Endometrial microvascular endothelial cells (primary cell): ENCODE results near the gene AHRR. TPM values are rescaled to one million over a fixed set of nuclear protein-coding genes. Genes with fewer than 3 reads are reported as not detected.

Experiments
- in situ Hi-C: cut with HindIII; loops from 2 replicates; pipeline ENCODE4 v1.10.0; 2017; ENCODE audit warnings: low sequenced_read_pairs, low pct_unique_long_range_greater_than_20kb; ENCODE audit errors: inconsistent ontology term
- total RNA-seq: library from RNA; depleted of rRNA; stranded (reverse); fragments of >200 nt; gene quantifications from one replicate; pipeline ENCODE4 v1.2.3, GENCODE V29; 2015; ENCODE audit errors: inconsistent ontology term

The AHRR gene
- total RNA-seq, 1 donor from 2014 or later: 9.8 TPM

DNA sequence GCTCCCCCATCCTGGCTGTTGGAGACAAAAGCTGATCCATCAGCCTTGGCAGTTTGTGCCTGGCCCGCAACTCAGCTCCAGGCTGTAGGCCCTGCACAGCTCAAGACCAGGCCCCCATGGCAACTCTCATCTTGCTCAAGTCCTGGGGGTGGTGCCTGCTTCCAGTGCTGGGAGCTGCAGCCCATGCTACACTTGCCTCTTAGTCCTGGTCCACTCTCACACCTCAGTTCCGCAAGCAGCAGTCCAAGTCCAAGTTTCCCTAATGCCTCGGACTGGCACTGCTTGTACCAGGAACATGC is 14.2 kb downstream of the AHRR start:
- in situ Hi-C loops: no loop called here

DNA sequence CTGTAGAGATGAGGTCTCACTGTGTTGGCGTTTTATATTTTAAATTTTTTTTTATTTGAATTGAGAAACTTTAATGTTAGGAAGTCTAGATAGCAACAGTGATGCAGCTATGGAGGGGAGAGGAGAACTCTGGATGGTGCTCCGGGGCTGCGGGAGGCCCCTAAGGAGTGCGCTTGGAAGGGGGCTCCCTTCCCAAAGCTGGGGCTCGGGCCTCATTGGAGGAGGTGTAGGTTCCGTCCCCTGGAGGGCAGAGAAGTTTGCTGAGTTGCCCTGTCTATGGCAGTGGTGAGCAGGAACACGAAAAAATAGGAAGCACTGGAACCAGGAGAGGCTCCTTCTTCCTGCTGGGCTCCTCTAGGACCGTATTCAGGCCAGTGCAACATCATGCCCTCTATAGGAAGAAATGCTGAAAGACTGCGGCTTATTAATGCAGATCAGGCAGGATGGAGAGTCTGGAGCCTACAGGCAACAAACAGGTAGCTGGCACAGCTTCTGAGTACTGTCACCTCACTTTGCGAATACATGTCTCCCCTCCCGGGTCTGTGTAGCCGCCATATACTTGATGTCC is 16.1 kb downstream of the AHRR start:
- in situ Hi-C loops: no loop called here

DNA sequence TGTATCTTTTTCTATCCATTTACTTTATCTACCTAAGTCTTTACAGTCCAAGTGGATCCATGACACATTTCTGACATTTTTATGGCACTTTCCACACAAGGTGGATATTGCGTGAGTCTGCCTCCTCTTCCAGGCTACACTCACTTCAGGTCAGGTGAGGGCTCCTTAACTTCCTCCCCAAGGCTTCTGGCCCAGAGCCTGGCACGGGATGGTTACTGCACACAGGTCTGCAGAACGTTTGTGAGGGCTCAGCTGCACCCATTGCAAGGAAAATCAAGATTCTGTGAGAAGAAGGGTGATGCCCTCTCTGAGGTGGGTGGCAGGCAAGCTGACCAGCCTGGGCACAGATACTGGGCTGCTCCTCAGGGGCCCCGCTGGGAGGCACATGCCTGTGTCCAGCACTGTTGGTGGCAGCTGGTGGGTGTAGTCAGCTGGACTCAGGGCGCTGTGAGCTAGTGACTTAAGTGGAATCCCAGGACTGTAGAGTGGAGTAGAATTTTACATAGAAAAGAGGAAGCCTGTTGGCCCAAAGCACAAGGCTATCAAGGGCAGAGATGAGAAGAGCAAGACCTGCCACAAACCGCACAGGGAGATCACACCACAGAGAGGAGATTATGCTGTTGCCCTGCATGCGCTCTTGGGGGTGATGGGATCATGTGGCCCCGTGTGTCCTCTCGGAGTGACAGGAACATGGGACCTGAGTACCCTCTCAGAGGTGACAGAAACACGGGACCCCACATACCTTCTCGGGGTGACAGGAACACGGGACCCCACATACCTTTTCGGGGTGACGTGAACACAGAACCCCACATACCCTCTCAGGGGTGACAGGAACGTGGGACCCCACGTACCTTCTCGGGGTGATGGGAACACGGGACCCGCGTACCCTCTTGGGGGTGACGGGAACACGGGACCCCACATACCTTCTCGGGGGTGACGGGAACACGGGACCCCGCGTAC is 21.3 kb downstream of the AHRR start:
- in situ Hi-C loops: no loop called here

DNA sequence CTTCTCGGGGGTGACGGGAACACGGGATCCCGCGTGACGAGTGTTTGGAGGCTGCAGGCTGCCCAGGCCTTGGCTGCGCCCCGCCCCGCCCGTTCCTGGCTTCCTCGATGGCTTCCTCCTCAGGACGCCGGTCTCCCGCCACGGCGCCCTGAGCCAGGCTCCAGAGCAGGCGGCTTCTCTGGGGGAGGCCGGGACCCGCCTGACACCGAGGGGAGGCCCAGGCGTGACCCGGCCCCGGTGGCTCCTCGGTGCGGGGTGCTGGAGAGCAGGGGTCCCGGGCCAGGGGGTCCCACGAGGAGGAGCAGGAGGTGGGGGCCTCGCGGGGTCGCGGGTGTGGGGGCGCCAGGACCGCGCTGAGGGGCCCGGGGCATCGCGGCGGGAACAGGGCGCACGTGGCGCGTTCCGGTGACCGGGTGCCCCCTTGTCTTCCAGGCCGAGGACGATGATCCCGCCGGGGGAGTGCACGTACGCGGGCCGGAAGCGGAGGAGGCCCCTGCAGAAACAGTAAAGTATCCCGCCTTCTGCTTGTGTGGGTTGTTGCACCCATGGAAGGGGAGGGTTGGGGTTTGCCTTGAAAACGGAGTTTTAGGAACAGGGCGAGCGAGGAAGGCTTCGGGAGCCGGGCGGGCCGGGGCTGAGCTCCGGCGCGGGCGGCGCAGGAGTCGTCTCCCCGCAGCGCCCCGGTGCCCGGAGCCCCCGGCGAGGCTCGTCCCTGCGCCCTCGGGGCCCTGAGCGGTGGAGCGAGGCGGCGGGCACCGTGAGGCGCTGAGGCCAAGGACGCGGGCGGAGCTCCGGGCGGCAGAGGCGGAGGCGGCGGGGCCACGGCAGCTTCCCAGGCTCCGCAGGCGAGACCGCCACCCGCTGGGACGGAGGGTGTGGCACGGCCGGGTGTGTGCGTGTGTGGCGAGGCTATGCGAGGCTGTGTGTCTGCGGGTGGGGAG is 22.2 kb downstream of the AHRR start:
- in situ Hi-C loops: no loop called here

DNA sequence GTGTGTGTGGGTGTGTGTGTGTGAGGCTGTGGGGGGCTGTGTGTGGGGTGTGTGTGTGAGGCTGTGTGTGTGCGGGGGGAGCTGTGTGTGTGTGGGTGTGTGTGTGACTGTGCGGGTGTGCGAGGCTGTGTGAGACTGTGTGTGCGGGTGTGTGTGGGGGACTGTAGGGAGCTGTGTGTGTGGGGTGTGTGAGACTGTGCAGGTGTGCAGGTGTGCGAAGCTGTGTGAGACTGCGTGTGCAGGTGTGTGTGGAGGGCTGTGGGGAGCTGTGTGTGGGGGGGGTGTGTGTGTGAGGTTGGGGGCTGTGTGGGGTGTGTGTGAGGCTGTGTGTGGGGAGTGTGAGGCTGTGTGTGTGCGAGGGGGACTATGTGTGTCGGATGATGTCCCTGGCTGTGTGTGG is 23.2 kb downstream of the AHRR start:
- in situ Hi-C loops: no loop called here

DNA sequence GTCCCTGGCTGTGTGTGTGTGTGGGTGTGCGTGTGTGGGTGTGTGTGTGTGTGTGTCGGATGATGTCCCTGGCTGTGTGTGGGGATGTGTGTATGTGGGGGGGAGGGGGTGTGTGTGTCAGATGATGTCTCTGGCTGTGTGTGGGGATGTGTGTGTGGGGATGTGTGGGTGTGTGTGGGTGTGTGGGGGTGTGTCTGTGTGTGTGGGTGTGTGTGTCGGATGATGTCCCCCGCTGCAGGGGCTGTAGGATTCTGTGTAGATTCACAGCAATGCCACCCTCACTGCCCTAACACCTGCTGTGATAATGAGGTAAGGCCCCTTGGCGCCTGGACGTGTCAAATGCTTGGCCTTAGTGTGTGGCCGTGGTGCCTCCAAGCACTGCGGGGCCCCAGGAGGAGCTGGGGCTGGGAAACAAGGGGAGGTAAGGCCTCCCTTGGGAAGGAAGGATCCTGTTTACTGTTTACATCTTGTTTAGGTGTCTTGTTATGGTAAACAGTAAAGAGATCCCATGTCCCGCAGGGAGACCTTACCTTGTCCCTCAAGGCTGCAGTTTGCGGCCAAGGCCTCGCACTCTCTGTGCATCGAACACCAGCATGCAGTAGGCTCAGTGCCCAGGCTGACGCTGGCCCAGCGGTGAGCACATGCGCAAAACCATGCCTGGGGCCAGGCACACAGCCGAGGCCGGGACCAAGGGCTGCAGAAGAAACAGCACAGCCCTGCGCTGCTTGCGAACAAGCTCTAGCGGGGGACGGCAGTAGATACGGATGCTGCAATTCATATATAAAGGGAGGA is 24.1 kb downstream of the AHRR start:
- in situ Hi-C loops: no loop called here

DNA sequence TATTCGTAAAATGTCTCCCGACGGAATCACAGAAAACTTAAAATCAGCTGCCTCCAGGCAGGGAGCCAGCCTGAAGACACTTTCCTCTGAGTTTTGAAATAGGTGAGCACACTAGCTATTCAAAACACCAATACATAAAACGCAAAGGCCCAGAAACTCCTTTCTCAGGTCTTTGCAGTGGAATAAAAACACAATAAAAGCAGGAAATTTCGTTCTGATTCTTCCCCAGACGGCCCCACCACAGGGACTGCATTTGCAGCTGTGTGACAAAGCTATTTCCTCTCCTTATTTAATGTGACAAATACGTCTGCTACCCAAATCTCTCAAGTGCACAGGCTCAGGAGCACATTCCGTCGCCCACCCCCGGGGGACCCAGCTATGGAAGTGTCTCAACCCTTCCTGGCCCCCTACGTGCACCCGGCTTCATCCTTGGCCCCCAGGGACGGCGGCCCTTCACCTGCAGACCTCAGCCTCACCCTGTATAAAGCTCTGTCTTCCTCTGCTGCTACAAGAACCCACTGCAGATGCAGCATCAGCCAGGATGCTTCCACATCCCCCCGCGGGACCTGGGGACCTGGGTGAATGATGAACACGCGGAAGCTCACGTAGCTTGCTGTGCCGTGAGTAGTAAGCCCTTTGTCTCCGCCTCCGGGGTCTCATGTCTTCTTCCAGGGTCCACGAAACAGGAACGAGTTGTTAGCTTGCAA is 24.9 kb downstream of the AHRR start:
- in situ Hi-C loops: no loop called here

DNA sequence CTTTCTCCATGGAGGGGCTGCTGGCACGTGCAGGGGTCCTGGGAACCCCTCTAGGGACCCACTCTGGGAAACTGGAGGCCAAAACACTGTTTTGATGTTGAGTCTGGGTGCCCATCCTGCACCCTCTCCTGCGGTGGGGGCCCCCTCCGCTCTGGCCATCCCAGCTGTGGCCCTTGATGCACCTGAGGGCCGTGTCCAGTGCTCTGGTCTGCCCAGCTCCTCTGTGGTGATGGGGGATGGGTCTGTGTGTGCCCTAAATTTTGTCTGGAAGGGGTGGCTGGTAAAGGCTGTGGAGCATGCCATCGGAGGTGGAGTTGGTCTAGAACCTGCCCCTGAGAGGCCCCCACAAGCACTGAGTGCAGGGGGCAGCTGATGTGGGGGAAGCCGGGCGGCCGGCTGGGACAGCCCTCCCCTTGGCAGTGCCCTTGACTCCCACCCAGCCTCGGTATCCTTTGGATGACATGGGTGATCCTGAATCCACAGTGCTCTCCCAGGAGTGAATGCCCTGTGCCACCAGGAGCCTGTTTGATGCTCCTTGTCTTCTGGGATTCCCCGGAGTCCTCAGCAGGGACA is 26.3 kb downstream of the AHRR start:
- in situ Hi-C loops: no loop called here

DNA sequence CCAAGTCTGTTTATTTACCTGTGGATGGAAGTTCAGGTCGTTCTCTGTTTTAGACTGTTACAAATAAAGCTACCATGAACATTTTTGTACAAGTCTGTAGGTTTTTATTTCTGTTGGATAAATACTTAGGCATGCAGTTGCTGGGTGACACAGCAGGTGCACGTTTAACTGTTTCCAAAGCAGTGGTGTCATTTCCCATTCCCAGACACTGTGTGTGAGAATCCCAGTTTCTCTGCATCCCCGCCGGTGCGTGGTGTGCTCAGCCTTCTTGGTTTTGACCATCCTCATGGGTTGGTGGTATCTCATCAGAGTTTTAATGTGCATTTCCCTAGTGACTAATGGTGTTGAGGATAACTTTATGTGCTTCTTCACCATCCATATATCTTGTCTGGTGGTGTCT is 27.2 kb downstream of the AHRR start:
- in situ Hi-C loops: no loop called here

DNA sequence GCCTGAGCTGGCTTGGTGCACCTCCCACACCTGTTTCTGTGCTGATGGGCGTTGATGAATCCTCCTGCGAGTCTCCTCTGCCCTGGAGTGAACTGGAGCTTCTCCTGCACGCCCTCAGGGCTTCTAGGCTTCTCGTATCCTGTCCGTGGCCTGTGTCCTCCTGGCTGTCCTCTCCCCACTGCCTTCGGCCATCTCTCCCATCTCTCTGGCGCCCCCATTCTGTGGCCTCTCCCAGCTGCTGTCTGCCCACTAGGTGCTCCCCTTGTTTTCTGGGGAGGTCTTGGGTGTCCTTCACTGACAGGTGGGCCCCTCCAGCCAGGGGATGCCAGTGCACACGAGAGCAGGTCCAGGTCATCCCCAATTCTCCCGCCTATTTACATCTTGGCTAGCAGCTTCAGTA is 28.8 kb downstream of the AHRR start:
- in situ Hi-C loops: no loop called here

DNA sequence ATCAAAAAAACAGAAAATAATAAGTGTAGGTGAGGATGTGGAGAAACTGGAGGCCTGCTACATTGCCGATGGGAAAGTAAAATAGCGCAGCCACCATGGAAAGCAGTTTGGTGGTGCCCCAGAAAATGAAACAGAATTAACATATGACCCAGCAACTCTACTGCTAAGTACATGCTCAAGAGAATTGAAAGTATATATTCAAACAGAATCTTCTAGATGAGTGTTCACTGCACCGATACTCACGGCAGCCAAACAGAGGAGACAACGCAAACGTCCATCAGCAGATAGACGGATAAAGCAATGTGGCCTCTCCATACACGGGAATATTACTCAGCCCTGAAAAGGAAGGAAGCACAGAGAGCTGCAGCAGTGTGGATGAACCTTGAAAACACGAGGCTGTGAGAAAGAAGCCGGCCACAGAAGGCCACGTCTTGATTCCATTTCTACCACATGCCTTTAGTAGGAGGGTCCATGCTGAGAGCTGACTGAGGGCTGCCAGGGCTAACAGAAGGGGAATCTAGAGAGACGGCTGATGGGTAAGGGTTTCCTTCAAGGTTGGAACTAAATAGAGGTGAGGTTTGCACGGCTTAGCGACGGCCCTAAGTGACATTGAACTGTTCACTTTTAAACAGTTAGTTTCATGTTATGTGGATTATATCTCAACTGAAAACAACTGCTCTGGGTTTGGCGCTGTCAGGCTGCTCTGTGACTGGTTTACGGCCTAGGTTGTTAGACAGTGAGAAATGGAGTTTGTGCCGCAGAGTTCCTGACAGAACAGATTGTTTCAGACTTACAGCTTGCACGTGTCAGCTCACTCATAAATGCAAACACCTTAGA is 29.8 kb downstream of the AHRR start:
- in situ Hi-C loops: no loop called here

DNA sequence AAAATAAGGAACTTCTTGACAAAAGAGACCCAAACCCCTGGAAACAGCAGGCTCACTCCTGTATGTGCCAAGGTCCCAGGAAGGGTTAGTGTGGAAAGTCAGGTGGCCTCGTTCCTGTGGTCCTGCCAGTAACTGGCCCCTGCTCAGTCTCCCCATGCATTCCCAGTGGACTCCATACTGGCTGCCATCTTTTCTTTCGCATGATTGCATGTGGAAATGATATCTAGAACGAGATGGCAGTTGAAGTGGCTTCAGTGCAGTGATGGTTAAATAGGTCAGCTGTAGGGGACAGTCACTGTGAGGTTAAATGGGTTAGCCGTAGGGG is 30.4 kb downstream of the AHRR start:
- in situ Hi-C loops: no loop called here

DNA sequence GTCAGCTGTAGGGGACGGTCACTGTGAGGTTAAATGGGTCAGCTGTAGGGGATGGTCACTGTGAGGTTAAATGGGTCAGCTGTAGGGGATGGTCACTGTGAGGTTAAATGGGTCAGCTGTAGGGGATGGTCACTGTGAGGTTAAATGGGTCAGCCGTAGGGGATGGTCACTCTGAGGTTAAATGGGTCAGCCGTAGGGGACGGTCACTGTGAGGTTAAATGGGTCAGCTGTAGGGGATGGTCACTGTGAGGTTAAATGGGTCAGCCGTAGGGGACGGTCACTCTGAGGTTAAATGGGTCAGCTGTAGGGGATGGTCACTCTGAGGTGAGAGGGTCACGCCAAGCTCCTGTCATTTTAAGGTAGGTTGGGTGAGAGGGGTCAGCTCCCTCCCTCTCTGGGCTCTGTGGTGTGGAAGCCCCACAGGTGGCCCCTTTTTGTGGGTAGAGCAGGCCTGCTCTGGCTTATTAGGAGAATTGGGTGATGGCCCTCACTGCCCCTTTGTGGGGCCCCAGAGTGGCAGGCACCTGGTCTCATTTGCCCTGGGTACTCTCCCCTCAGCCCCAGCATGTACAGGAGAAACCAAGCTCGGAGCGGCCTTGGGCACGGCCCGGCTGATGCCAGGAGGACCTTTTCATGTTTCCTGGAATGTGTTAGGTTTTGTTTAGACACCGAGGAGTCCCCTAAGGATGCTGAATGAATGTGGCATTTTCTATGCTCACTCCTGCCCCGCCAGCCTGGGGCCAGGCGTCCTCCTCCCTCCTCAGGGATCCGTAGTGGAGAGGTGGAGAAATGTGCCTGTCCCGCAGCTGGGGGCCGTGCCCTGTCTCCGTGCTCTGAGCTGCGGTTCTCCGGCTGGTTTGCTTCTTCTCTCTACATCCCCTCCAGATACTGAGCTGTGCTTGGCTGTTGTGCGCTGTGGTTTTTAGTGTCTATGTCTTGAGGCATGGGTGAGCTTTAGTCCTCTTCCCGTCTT is 31.4 kb downstream of the AHRR start:
- in situ Hi-C loops: no loop called here

DNA sequence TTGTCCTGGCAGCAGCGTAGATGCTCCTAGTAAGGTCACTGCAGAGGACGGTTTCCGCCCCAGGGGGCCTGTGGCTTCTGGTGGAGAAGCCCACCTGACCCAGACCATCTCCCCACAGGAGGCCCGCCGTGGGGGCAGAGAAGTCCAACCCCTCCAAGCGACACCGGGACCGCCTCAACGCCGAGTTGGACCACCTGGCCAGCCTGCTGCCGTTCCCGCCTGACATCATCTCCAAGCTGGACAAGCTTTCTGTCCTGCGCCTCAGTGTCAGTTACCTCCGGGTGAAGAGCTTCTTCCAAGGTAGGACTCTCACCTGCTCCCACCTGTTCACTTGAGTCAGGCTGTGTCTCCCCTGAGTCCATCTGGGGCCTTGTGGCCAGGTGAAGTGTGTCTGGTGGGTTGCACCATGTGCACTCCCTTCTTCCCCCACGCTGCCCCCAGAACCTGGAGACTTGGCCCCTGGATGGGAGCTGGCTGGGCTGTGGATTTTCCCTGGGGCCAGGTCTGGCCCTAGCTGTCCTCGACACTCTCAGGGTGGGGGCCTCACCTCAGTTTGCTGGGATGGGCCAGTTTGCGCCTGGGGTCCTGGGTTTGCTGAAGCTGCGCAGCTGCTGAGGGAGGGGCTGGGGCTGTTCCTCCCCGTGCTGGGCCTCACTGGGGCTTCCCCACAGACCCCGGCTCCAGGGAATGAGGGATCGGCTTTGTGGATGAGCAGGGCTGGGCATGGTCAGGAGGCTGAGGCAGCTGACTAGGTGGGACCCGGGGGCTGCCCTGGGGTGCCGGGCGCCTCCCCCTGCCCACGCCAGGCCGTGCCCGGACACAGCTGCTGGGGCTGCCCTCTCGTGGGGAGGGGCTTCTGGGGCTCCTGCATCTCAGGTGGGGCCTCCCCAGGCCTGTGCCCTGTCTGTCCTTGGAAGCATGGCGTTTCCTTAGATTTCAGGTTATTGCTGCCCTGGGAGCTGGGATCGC is 32.4 kb downstream of the AHRR start:
- in situ Hi-C loops: no loop called here
